ENCODE results near the gene RIOK1.
A peak's percentile ranks its signal among the peaks of the same experiment; 100 is the strongest.

The RIOK1 gene

GRCh38 chr6:7442467-7442866 is 52.9 kb downstream of the RIOK1 start:
- Histone ChIP-seq H3K27ac (ENCODE audit: low read length, poor library complexity, severe bottlenecking) (no peak overlapping the region), H3K9ac (ENCODE audit: low read length) (no peak overlapping the region), H3K4me3 (ENCODE audit: insufficient read depth in 1 of 2, low read depth in 1 of 2, low read length in 2 of 2) (no peak overlapping the region), H3K79me1 (replicated peaks; ENCODE audit: low read length, poor library complexity, severe bottlenecking) (no peaks in the 10 kb centered on the region), H3K4me1 (ENCODE audit: control insufficient read depth, insufficient read depth, low read depth, low read length) (peaks cover 24% of the 10 kb centered on the region), H3K9me3 (ENCODE audit: control insufficient read depth, low read length) (no peaks in the 10 kb centered on the region), H2BK15ac (ENCODE audit: low read depth, poor library complexity, severe bottlenecking) (no peak overlapping the region), H4K8ac (ENCODE audit: low read length) (no peak overlapping the region), H2BK12ac (ENCODE audit: low read length in 2 of 2) (no peak overlapping the region), H3K4ac (ENCODE audit: low read depth in 1 of 2, low read length in 2 of 2) (no peak overlapping the region), H3K14ac (ENCODE audit: low read length in 2 of 2) (no peak overlapping the region), H3K23ac (ENCODE audit: low read length in 2 of 2) (no peak overlapping the region), H2AFZ (ENCODE audit: low read depth, low read length) (no peak overlapping the region), H2BK120ac (ENCODE audit: low read depth, low read length) (no peak overlapping the region), H3K18ac (ENCODE audit: low read depth in 1 of 2, low read length in 2 of 2) (no peak overlapping the region), H3K27me3 (ENCODE audit: control insufficient read depth in 1 of 2, insufficient read depth in 1 of 2, low read length in 2 of 2) (no peaks in the 10 kb centered on the region), H3K4me2 (ENCODE audit: low read length, poor library complexity, severe bottlenecking) (no peak overlapping the region), H2AK5ac (ENCODE audit: low read length, severe bottlenecking) (no peak overlapping the region), H4K91ac (ENCODE audit: low read length) (no peak overlapping the region), H2BK5ac (ENCODE audit: low read depth, low read length, poor library complexity, severe bottlenecking) (no peak overlapping the region), H3K36me3 (ENCODE audit: control insufficient read depth in 1 of 2, insufficient read depth in 2 of 2, low read depth in 1 of 2, low read length in 2 of 2) (no peaks in the 10 kb centered on the region)
- WGBS, result 97% methylated on average over 11 of the region's 11 CpGs
- no peak for DNase-seq

GRCh38 chr6:7445101-7445500 is 55.5 kb downstream of the RIOK1 start:
- no peak for DNase-seq
- H3K4me1 ChIP-seq (ENCODE audit: control insufficient read depth, insufficient read depth, low read depth, low read length), result peaks cover 21% of the 10 kb centered on the region
- no peak overlapping the region for H3K23ac ChIP-seq (ENCODE audit: low read length in 2 of 2)
- peak overlapping the region; percentile 1 for H2AK5ac ChIP-seq (ENCODE audit: low read length, severe bottlenecking)
- H3K79me1 ChIP-seq (replicated peaks; ENCODE audit: low read length, poor library complexity, severe bottlenecking), result no peaks in the 10 kb centered on the region
- no peak overlapping the region for H4K8ac ChIP-seq (ENCODE audit: low read length)
- no peak overlapping the region for H2BK15ac ChIP-seq (ENCODE audit: low read depth, poor library complexity, severe bottlenecking)
- 67% methylated on average over 1 of the region's 2 CpGs for WGBS
- H3K4ac ChIP-seq (ENCODE audit: low read depth in 1 of 2, low read length in 2 of 2), result no peak overlapping the region
- H3K27ac ChIP-seq (ENCODE audit: low read length, poor library complexity, severe bottlenecking), result no peak overlapping the region
- H2AFZ ChIP-seq (ENCODE audit: low read depth, low read length), result no peak overlapping the region
- H2BK12ac ChIP-seq (ENCODE audit: low read length in 2 of 2), result no peak overlapping the region
- no peak overlapping the region for H3K14ac ChIP-seq (ENCODE audit: low read length in 2 of 2)
- H3K4me2 ChIP-seq (ENCODE audit: low read length, poor library complexity, severe bottlenecking), result no peak overlapping the region
- no peaks in the 10 kb centered on the region for H3K9me3 ChIP-seq (ENCODE audit: control insufficient read depth, low read length)
- H2BK5ac ChIP-seq (ENCODE audit: low read depth, low read length, poor library complexity, severe bottlenecking), result no peak overlapping the region
- no peak overlapping the region for H3K4me3 ChIP-seq (ENCODE audit: insufficient read depth in 1 of 2, low read depth in 1 of 2, low read length in 2 of 2)
- no peak overlapping the region for H3K18ac ChIP-seq (ENCODE audit: low read depth in 1 of 2, low read length in 2 of 2)
- H3K27me3 ChIP-seq (ENCODE audit: control insufficient read depth in 1 of 2, insufficient read depth in 1 of 2, low read length in 2 of 2), result no peaks in the 10 kb centered on the region
- H3K9ac ChIP-seq (ENCODE audit: low read length), result no peak overlapping the region
- H4K91ac ChIP-seq (ENCODE audit: low read length), result no peak overlapping the region
- no peaks in the 10 kb centered on the region for H3K36me3 ChIP-seq (ENCODE audit: control insufficient read depth in 1 of 2, insufficient read depth in 2 of 2, low read depth in 1 of 2, low read length in 2 of 2)
- H2BK120ac ChIP-seq (ENCODE audit: low read depth, low read length), result no peak overlapping the region

GRCh38 chr6:7445885-7446461 is 56.4 kb downstream of the RIOK1 start:
- H3K36me3 ChIP-seq (ENCODE audit: control insufficient read depth in 1 of 2, insufficient read depth in 2 of 2, low read depth in 1 of 2, low read length in 2 of 2), result no peaks in the 10 kb centered on the region
- no peak overlapping the region for H2BK15ac ChIP-seq (ENCODE audit: low read depth, poor library complexity, severe bottlenecking)
- no peak overlapping the region for H4K91ac ChIP-seq (ENCODE audit: low read length)
- no peaks in the 10 kb centered on the region for H3K27me3 ChIP-seq (ENCODE audit: control insufficient read depth in 1 of 2, insufficient read depth in 1 of 2, low read length in 2 of 2)
- no peak overlapping the region for H3K27ac ChIP-seq (ENCODE audit: low read length, poor library complexity, severe bottlenecking)
- WGBS, result 91% methylated on average over 9 of the region's 12 CpGs
- DNase-seq, result no peak
- no peak overlapping the region for H3K18ac ChIP-seq (ENCODE audit: low read depth in 1 of 2, low read length in 2 of 2)
- H2BK12ac ChIP-seq (ENCODE audit: low read length in 2 of 2), result no peak overlapping the region
- H3K14ac ChIP-seq (ENCODE audit: low read length in 2 of 2), result peak overlapping the region in 1 of 2 experiments; percentile 26
- no peak overlapping the region for H2AFZ ChIP-seq (ENCODE audit: low read depth, low read length)
- H3K9me3 ChIP-seq (ENCODE audit: control insufficient read depth, low read length), result no peaks in the 10 kb centered on the region
- no peak overlapping the region for H3K4me3 ChIP-seq (ENCODE audit: insufficient read depth in 1 of 2, low read depth in 1 of 2, low read length in 2 of 2)
- H3K4ac ChIP-seq (ENCODE audit: low read depth in 1 of 2, low read length in 2 of 2), result no peak overlapping the region
- no peak overlapping the region for H3K9ac ChIP-seq (ENCODE audit: low read length)
- peaks cover 18% of the 10 kb centered on the region for H3K4me1 ChIP-seq (ENCODE audit: control insufficient read depth, insufficient read depth, low read depth, low read length)
- H3K4me2 ChIP-seq (ENCODE audit: low read length, poor library complexity, severe bottlenecking), result no peak overlapping the region
- H3K79me1 ChIP-seq (replicated peaks; ENCODE audit: low read length, poor library complexity, severe bottlenecking), result no peaks in the 10 kb centered on the region
- no peak overlapping the region for H3K23ac ChIP-seq (ENCODE audit: low read length in 2 of 2)
- H4K8ac ChIP-seq (ENCODE audit: low read length), result no peak overlapping the region
- no peak overlapping the region for H2AK5ac ChIP-seq (ENCODE audit: low read length, severe bottlenecking)
- H2BK120ac ChIP-seq (ENCODE audit: low read depth, low read length), result no peak overlapping the region
- H2BK5ac ChIP-seq (ENCODE audit: low read depth, low read length, poor library complexity, severe bottlenecking), result no peak overlapping the region

GRCh38 chr6:7446619-7447325 is 57.2 kb downstream of the RIOK1 start:
- Histone ChIP-seq H3K23ac (ENCODE audit: low read length in 2 of 2) (no peak overlapping the region), H2AK5ac (ENCODE audit: low read length, severe bottlenecking) (no peak overlapping the region), H3K79me1 (replicated peaks; ENCODE audit: low read length, poor library complexity, severe bottlenecking) (no peaks in the 10 kb centered on the region), H3K36me3 (ENCODE audit: control insufficient read depth in 1 of 2, insufficient read depth in 2 of 2, low read depth in 1 of 2, low read length in 2 of 2) (no peaks in the 10 kb centered on the region), H3K18ac (ENCODE audit: low read depth in 1 of 2, low read length in 2 of 2) (no peak overlapping the region), H3K9ac (ENCODE audit: low read length) (no peak overlapping the region), H3K14ac (ENCODE audit: low read length in 2 of 2) (no peak overlapping the region), H3K27me3 (ENCODE audit: control insufficient read depth in 1 of 2, insufficient read depth in 1 of 2, low read length in 2 of 2) (no peaks in the 10 kb centered on the region), H3K4ac (ENCODE audit: low read depth in 1 of 2, low read length in 2 of 2) (no peak overlapping the region), H3K27ac (ENCODE audit: low read length, poor library complexity, severe bottlenecking) (no peak overlapping the region), H2BK5ac (ENCODE audit: low read depth, low read length, poor library complexity, severe bottlenecking) (no peak overlapping the region), H3K4me1 (ENCODE audit: control insufficient read depth, insufficient read depth, low read depth, low read length) (peaks cover 16% of the 10 kb centered on the region), H4K91ac (ENCODE audit: low read length) (no peak overlapping the region), H3K4me2 (ENCODE audit: low read length, poor library complexity, severe bottlenecking) (peak overlapping the region; percentile 32), H4K8ac (ENCODE audit: low read length) (no peak overlapping the region), H2AFZ (ENCODE audit: low read depth, low read length) (no peak overlapping the region), H3K4me3 (ENCODE audit: insufficient read depth in 1 of 2, low read depth in 1 of 2, low read length in 2 of 2) (no peak overlapping the region), H2BK15ac (ENCODE audit: low read depth, poor library complexity, severe bottlenecking) (no peak overlapping the region), H3K9me3 (ENCODE audit: control insufficient read depth, low read length) (no peaks in the 10 kb centered on the region), H2BK12ac (ENCODE audit: low read length in 2 of 2) (no peak overlapping the region), H2BK120ac (ENCODE audit: low read depth, low read length) (no peak overlapping the region)
- DNase-seq, result no peak
- WGBS, result 74% methylated on average over 13 of the region's 15 CpGs
